Trophoblast cell (in vitro differentiated cells and primary cell): Measurements from ENCODE around the gene DHH.
"Not testable (repeated sequence)": the region's sequence is repeated elsewhere in the genome, so short reads cannot be mapped to it uniquely, and the experiment has no call there.

Source experiments
- DNase-seq, 2 donors: peaks; one replicate each; pipeline ENCODE4 v3.0.0-alpha.2; 2016
- H2AFZ ChIP-seq: 2 replicates; pipeline ENCODE4 v1.6.1; 2013; ENCODE audit warnings: low read length, moderate library complexity, mild to moderate bottlenecking; ENCODE audit not compliant: insufficient read depth, poor library complexity
- H2AK5ac ChIP-seq: 2 replicates; pipeline ENCODE4 v1.6.1; 2013; ENCODE audit warnings: mild to moderate bottlenecking, low read length
- H2BK120ac ChIP-seq: 2 replicates; pipeline ENCODE4 v1.6.1; 2013; ENCODE audit warnings: low read length, mild to moderate bottlenecking, moderate library complexity; ENCODE audit not compliant: insufficient read depth, poor library complexity
- H2BK12ac ChIP-seq: 2 replicates; pipeline ENCODE4 v1.6.1; 2013; ENCODE audit warnings: mild to moderate bottlenecking, low read length, moderate library complexity
- H2BK5ac ChIP-seq: 2 replicates; pipeline ENCODE4 v1.6.1; 2013; ENCODE audit warnings: low read length, low read depth, moderate library complexity, mild to moderate bottlenecking; ENCODE audit not compliant: poor library complexity
- H3K14ac ChIP-seq: 2 replicates; pipeline ENCODE4 v1.6.1; 2013; ENCODE audit warnings: mild to moderate bottlenecking, low read length
- H3K18ac ChIP-seq: 2 replicates; pipeline ENCODE4 v1.6.1; 2013; ENCODE audit warnings: mild to moderate bottlenecking, low read length
- H3K23ac ChIP-seq: 2 replicates; pipeline ENCODE4 v1.6.1; 2013; ENCODE audit warnings: low read length
- H3K27ac ChIP-seq: 2 replicates; pipeline ENCODE4 v1.5.1; 2013; ENCODE audit warnings: low read depth, mild to moderate bottlenecking, inconsistent platforms, low read length, moderate library complexity
- H3K27me3 ChIP-seq: 2 replicates; pipeline ENCODE4 v1.6.1; 2013; ENCODE audit warnings: inconsistent platforms, mild to moderate bottlenecking, low read length, moderate library complexity; ENCODE audit not compliant: insufficient read depth
- H3K36me3 ChIP-seq, 2 experiments: 1 replicate in 1 of 2; 2 replicates in 1 of 2; pipeline ENCODE4 v1.6.1; 2013; ENCODE audit warnings: low read length in 2 of 2, mild to moderate bottlenecking in 2 of 2, moderate library complexity in 1 of 2; ENCODE audit not compliant: insufficient read depth in 2 of 2, control insufficient read depth in 1 of 2
- H3K4ac ChIP-seq: 2 replicates; pipeline ENCODE4 v1.6.1; 2013; ENCODE audit warnings: low read depth, mild to moderate bottlenecking, low read length, moderate library complexity
- H3K4me1 ChIP-seq, 2 experiments: 1 replicate in 1 of 2; 2 replicates in 1 of 2; pipeline ENCODE4 v1.6.1; 2013; ENCODE audit warnings: low read length in 2 of 2, mild to moderate bottlenecking in 2 of 2, moderate library complexity in 1 of 2; ENCODE audit not compliant: insufficient read depth in 2 of 2, control insufficient read depth in 1 of 2
- H3K4me2 ChIP-seq: 2 replicates; pipeline ENCODE4 v1.6.1; 2013; ENCODE audit warnings: inconsistent platforms, mild to moderate bottlenecking, low read length, moderate library complexity
- H3K4me3 ChIP-seq: 2 replicates; pipeline ENCODE4 v1.5.1; 2013; ENCODE audit warnings: mild to moderate bottlenecking, low read depth, low read length, inconsistent platforms
- H3K79me1 ChIP-seq: one replicate; pipeline ENCODE4 v1.6.1; 2013; ENCODE audit warnings: low read length
- H3K79me2 ChIP-seq: 2 replicates; pipeline ENCODE4 v1.6.1; 2013; ENCODE audit warnings: low read length, mild to moderate bottlenecking; ENCODE audit not compliant: control insufficient read depth, insufficient read depth, poor library complexity
- H3K9ac ChIP-seq: 2 replicates; pipeline ENCODE4 v1.6.1; 2013; ENCODE audit warnings: mild to moderate bottlenecking, low read length
- H3K9me3 ChIP-seq: 2 replicates; pipeline ENCODE4 v1.6.1; 2013; ENCODE audit warnings: low read depth, mild to moderate bottlenecking, control low read depth, inconsistent platforms, low read length; ENCODE audit not compliant: insufficient read depth
- H4K12ac ChIP-seq: 2 replicates; pipeline ENCODE4 v1.6.1; 2013; ENCODE audit warnings: low read depth, mild to moderate bottlenecking, low read length, moderate library complexity
- H4K8ac ChIP-seq: 2 replicates; pipeline ENCODE4 v1.6.1; 2013; ENCODE audit warnings: low read depth, mild to moderate bottlenecking, low read length, moderate library complexity
- H4K91ac ChIP-seq: one replicate; pipeline ENCODE4 v1.6.1; 2013; ENCODE audit warnings: low read depth, mild to moderate bottlenecking, low read length, moderate library complexity
- WGBS: extraction: QIAGEN DNeasy Blood & Tissue Kit; methylation state at CpG from one replicate; pipeline ENCODE4 v1.1.7; 2013; ENCODE audit warnings: missing lambda C conversion rate; ENCODE audit not compliant: insufficient read length, insufficient coverage; ENCODE audit errors: extremely low coverage; 5-methylcytosine and 5-hydroxymethylcytosine counted together

Gene DHH

GRCh38 chr12:49137476-49137875 is 42.9 kb upstream of the DHH start:
- Histone ChIP-seq H2BK120ac (no peak overlapping the region), H3K27me3 (no peaks in the 10 kb centered on the region), H3K23ac (no peak overlapping the region), H3K4me2 (no peak overlapping the region), H4K91ac (no peak overlapping the region), H3K4me3 (no peak overlapping the region), H2AFZ (no peak overlapping the region), H2AK5ac (no peak overlapping the region), H3K9me3 (no peaks in the 10 kb centered on the region), H3K9ac (no peak overlapping the region), H3K14ac (no peak overlapping the region), H2BK12ac (no peak overlapping the region), H3K27ac (no peak overlapping the region), H3K79me2 (no peaks in the 10 kb centered on the region), H3K79me1 (no peaks in the 10 kb centered on the region), H4K8ac (no peak overlapping the region), H3K4me1 (no peaks in the 10 kb centered on the region), H2BK5ac (no peak overlapping the region), H3K36me3 (no peaks in the 10 kb centered on the region), H3K4ac (no peak overlapping the region), H3K18ac (no peak overlapping the region), H4K12ac (no peak overlapping the region)
- DNase-seq: no peak
- no CpG with 5 or more reads among the region's 1 CpG for WGBS

- H4K8ac ChIP-seq, H2BK12ac ChIP-seq, H3K9me3 ChIP-seq, H3K27me3 ChIP-seq, H3K23ac ChIP-seq, H4K12ac ChIP-seq, H3K18ac ChIP-seq, H3K36me3 ChIP-seq, H3K9ac ChIP-seq, H2AK5ac ChIP-seq, H2AFZ ChIP-seq, H3K4me2 ChIP-seq, H3K4me3 ChIP-seq, H3K79me2 ChIP-seq, H3K27ac ChIP-seq, H4K91ac ChIP-seq, H3K14ac ChIP-seq, DNase-seq, H3K4ac ChIP-seq, H2BK5ac ChIP-seq, H3K79me1 ChIP-seq, H2BK120ac ChIP-seq, H3K4me1 ChIP-seq: not testable (repeated sequence)
- WGBS: no CpG with 5 or more reads among the region's 3 CpGs
These were observed 42.4 kb upstream of the DHH start for GRCh38 chr12:49136997-49137396.

GRCh38 chr12:49133590-49133989 is 39.0 kb upstream of the DHH start:
- no peak overlapping the region for H3K4me2 ChIP-seq
- no peak overlapping the region for H2BK120ac ChIP-seq
- H3K4me3 ChIP-seq: no peak overlapping the region
- no peak overlapping the region for H3K9ac ChIP-seq
- H2BK5ac ChIP-seq: no peak overlapping the region
- H2BK12ac ChIP-seq: no peak overlapping the region
- H3K79me2 ChIP-seq: peaks cover 8% of the 10 kb centered on the region
- H3K18ac ChIP-seq: no peak overlapping the region
- no peak overlapping the region for H3K27ac ChIP-seq
- WGBS: no CpG with 5 or more reads among the region's 10 CpGs
- H3K4ac ChIP-seq: no peak overlapping the region
- H4K12ac ChIP-seq: no peak overlapping the region
- peaks cover 3% of the 10 kb centered on the region for H3K9me3 ChIP-seq
- H2AFZ ChIP-seq: no peak overlapping the region
- H3K27me3 ChIP-seq: no peaks in the 10 kb centered on the region
- H3K23ac ChIP-seq: no peak overlapping the region
- DNase-seq: no peak
- H3K79me1 ChIP-seq: peaks cover 8% of the 10 kb centered on the region
- H3K14ac ChIP-seq: no peak overlapping the region
- H3K36me3 ChIP-seq: peaks cover 14 to 16% of the 10 kb centered on the region in 2 experiments
- H4K91ac ChIP-seq: no peak overlapping the region
- H2AK5ac ChIP-seq: no peak overlapping the region
- peaks cover 4 to 5% of the 10 kb centered on the region in 2 experiments for H3K4me1 ChIP-seq
- H4K8ac ChIP-seq: no peak overlapping the region

- no CpG with 5 or more reads among the region's 5 CpGs for WGBS
- H3K27me3 ChIP-seq: no peaks in the 10 kb centered on the region
- DNase-seq: no peak
These were observed 38.4 kb upstream of the DHH start for GRCh38 chr12:49133014-49133413.

More at GRCh38 chr12:49133014-49133413, 38.4 kb upstream of the DHH start:
- Histone ChIP-seq H2AFZ (no peak overlapping the region), H3K4me3 (no peak overlapping the region), H2BK5ac (no peak overlapping the region), H3K18ac (no peak overlapping the region), H3K23ac (no peak overlapping the region), H3K9ac (no peak overlapping the region), H3K4ac (no peak overlapping the region), H2AK5ac (no peak overlapping the region), H4K91ac (no peak overlapping the region), H4K8ac (no peak overlapping the region), H3K14ac (no peak overlapping the region), H3K36me3 (peaks cover 17 to 18% of the 10 kb centered on the region in 2 experiments), H3K4me2 (no peak overlapping the region), H2BK12ac (no peak overlapping the region), H3K27ac (no peak overlapping the region), H3K4me1 (peaks cover 4 to 5% of the 10 kb centered on the region in 2 experiments), H2BK120ac (no peak overlapping the region), H3K79me1 (peaks cover 8% of the 10 kb centered on the region), H3K79me2 (peaks cover 8% of the 10 kb centered on the region), H4K12ac (no peak overlapping the region), H3K9me3 (peaks cover 3% of the 10 kb centered on the region)
